Measurements from ENCODE around the gene NUDT13. TPM values are rescaled to one million over a fixed set of nuclear protein-coding genes. Genes with fewer than 3 reads are reported as not detected.

NUDT13 gene
- polyA plus RNA-seq, 1 donor from 2014 or later: 1.8 TPM

DNA sequence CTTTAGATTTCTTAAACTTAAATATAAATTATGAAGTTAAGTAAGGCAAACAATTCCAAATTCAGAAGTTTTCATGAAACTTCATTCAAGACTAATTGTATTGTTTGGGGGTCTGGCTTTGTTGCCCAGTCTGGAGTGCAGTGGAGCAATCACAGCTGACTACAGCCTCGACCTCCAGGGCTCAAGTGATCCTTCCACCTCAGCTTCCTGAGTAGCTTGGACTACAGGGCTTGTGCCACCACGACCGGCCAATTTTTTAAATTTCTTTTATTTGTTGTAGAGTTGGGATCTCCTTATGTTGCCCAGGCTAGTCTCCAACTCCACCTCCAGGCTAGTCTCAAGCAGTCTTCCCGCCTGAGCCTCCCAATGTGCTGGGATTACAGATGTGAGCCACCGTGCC, 26.0 kb upstream of the NUDT13 start:
- H3K9me3 ChIP-seq (ENCODE audit: low read length): no peaks in the 10 kb centered on the region
- no peaks in the 10 kb centered on the region for H3K27me3 ChIP-seq (ENCODE audit: insufficient read depth, low read depth, low read length)
- no peaks in the 10 kb centered on the region for H4K20me1 ChIP-seq (ENCODE audit: insufficient read depth)
- no peak overlapping the region for H2AFZ ChIP-seq (ENCODE audit: low read depth, low read length)
- H3K4me3 ChIP-seq (ENCODE audit: low read length): no peak overlapping the region
- no peak overlapping the region for H3K27ac ChIP-seq (ENCODE audit: low read length)
- no peak overlapping the region for H3K9ac ChIP-seq (ENCODE audit: low read length)
- TF ChIP-seq RAD21 (conservative IDR thresholded peaks at IDR 0.05) (no peak), TAF1 (IDR thresholded peaks at IDR 0.05; ENCODE audit: low read depth) (no peak), SMC3 (conservative IDR thresholded peaks at IDR 0.05; ENCODE audit: poor library complexity) (no peak)
- TF ChIP-seq, protein P1, sequence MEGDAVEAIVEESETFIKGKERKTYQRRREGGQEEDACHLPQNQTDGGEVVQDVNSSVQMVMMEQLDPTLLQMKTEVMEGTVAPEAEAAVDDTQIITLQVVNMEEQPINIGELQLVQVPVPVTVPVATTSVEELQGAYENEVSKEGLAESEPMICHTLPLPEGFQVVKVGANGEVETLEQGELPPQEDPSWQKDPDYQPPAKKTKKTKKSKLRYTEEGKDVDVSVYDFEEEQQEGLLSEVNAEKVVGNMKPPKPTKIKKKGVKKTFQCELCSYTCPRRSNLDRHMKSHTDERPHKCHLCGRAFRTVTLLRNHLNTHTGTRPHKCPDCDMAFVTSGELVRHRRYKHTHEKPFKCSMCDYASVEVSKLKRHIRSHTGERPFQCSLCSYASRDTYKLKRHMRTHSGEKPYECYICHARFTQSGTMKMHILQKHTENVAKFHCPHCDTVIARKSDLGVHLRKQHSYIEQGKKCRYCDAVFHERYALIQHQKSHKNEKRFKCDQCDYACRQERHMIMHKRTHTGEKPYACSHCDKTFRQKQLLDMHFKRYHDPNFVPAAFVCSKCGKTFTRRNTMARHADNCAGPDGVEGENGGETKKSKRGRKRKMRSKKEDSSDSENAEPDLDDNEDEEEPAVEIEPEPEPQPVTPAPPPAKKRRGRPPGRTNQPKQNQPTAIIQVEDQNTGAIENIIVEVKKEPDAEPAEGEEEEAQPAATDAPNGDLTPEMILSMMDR (IDR thresholded peaks at IDR 0.05; ENCODE audit: poor library complexity, severe bottlenecking): no peak
- no peaks in the 10 kb centered on the region for H3K36me3 ChIP-seq (ENCODE audit: insufficient read depth, low read length)
- no peaks in the 10 kb centered on the region for H3K9me2 ChIP-seq (ENCODE audit: insufficient read depth, low read length)
- H3K79me2 ChIP-seq (replicated peaks; ENCODE audit: insufficient read depth, low read length): peaks cover 7% of the 10 kb centered on the region
- H3K4me2 ChIP-seq (ENCODE audit: low read length): no peak overlapping the region
- no peaks in the 10 kb centered on the region for H3F3A ChIP-seq (ENCODE audit: insufficient read depth, low read length, poor library complexity, severe bottlenecking)

DNA sequence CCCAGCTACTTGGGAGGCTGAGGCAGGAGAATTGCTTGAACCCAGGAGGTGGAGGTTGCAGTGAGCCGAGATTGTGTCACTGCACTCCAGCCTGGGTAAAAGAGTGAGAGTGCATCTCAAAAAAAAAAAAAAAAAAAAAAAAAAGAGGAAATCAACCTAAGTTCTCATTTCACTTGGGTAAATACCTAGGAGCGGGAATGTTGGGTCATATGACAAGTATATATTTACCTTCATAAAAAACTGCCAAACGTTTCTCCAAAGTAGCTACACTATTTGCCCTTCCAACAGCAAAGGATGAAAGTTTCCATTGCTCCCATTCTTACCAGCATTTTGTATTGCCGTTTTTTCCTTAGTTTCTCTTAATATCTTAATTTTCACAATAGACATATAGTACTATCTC, 23.4 kb upstream of the NUDT13 start:
- Histone ChIP-seq H3K9ac (ENCODE audit: low read length) (no peak overlapping the region), H4K20me1 (ENCODE audit: insufficient read depth) (no peaks in the 10 kb centered on the region), H2AFZ (ENCODE audit: low read depth, low read length) (no peak overlapping the region), H3K9me3 (ENCODE audit: low read length) (no peaks in the 10 kb centered on the region), H3K27ac (ENCODE audit: low read length) (no peak overlapping the region), H3K27me3 (ENCODE audit: insufficient read depth, low read depth, low read length) (no peaks in the 10 kb centered on the region), H3K4me2 (ENCODE audit: low read length) (no peak overlapping the region), H3F3A (ENCODE audit: insufficient read depth, low read length, poor library complexity, severe bottlenecking) (no peaks in the 10 kb centered on the region), H3K36me3 (ENCODE audit: insufficient read depth, low read length) (no peaks in the 10 kb centered on the region), H3K9me2 (ENCODE audit: insufficient read depth, low read length) (no peaks in the 10 kb centered on the region), H3K4me3 (ENCODE audit: low read length) (no peak overlapping the region), H3K79me2 (replicated peaks; ENCODE audit: insufficient read depth, low read length) (peaks cover 7% of the 10 kb centered on the region)
- TF ChIP-seq, protein P1 (IDR thresholded peaks at IDR 0.05; ENCODE audit: poor library complexity, severe bottlenecking): no peak
- TF ChIP-seq TAF1 (IDR thresholded peaks at IDR 0.05; ENCODE audit: low read depth): no peak
- TF ChIP-seq, protein P2, sequence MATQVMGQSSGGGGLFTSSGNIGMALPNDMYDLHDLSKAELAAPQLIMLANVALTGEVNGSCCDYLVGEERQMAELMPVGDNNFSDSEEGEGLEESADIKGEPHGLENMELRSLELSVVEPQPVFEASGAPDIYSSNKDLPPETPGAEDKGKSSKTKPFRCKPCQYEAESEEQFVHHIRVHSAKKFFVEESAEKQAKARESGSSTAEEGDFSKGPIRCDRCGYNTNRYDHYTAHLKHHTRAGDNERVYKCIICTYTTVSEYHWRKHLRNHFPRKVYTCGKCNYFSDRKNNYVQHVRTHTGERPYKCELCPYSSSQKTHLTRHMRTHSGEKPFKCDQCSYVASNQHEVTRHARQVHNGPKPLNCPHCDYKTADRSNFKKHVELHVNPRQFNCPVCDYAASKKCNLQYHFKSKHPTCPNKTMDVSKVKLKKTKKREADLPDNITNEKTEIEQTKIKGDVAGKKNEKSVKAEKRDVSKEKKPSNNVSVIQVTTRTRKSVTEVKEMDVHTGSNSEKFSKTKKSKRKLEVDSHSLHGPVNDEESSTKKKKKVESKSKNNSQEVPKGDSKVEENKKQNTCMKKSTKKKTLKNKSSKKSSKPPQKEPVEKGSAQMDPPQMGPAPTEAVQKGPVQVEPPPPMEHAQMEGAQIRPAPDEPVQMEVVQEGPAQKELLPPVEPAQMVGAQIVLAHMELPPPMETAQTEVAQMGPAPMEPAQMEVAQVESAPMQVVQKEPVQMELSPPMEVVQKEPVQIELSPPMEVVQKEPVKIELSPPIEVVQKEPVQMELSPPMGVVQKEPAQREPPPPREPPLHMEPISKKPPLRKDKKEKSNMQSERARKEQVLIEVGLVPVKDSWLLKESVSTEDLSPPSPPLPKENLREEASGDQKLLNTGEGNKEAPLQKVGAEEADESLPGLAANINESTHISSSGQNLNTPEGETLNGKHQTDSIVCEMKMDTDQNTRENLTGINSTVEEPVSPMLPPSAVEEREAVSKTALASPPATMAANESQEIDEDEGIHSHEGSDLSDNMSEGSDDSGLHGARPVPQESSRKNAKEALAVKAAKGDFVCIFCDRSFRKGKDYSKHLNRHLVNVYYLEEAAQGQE (IDR thresholded peaks at IDR 0.05; ENCODE audit: borderline replicate concordance): no peak
- no peak for TF ChIP-seq EP300 (conservative IDR thresholded peaks at IDR 0.05; ENCODE audit: poor library complexity, severe bottlenecking)
- no peak for TF ChIP-seq POLR2AphosphoS5 (IDR thresholded peaks at IDR 0.05)
- TF ChIP-seq RAD21 (conservative IDR thresholded peaks at IDR 0.05): no peak

All from neural cell (in vitro differentiated cells).